Measurements from ENCODE around the gene RCOR2. TPM values are rescaled to one million over a fixed set of nuclear protein-coding genes. Genes with fewer than 3 reads are reported as not detected.

RCOR2 gene
- total and polyA plus RNA-seq, 2 of the 4 experiments (the other 2 are of a cell fraction), result 0.90 to 2.0 TPM

GRCh38 chr11:63874511-63874910, 42.5 kb downstream of the RCOR2 start:
- H3K9me3 ChIP-seq (ENCODE audit: control insufficient read depth, insufficient read depth, low read length), result no peaks in the 10 kb centered on the region
- DNase-seq (no peak), ATAC-seq (ENCODE audit: low read depth) (no peak)
- H4K20me1 ChIP-seq (ENCODE audit: insufficient read depth, low read length), result peaks cover 91% of the 10 kb centered on the region
- no TSS peak for BruUV-seq (replicated peaks)
- POLR2A ChIA-PET (ENCODE audit: unreplicated experiment), result no interaction called here
- H3K4me3 ChIP-seq (ENCODE audit: insufficient read depth, low read depth, low read length), result no peak overlapping the region
- intact Hi-C loops (cut with micrococcal nuclease), result no loop called here
- no peak overlapping the region for H2BK120ac ChIP-seq (ENCODE audit: low read depth, low read length)
- H3K4me2 ChIP-seq (ENCODE audit: low read depth, low read length), result no peak overlapping the region
- H3K36me3 ChIP-seq (ENCODE audit: control insufficient read depth, insufficient read depth, low read length), result peaks cover 4% of the 10 kb centered on the region; the same call in 1 of the 2 replicates
- no peak overlapping the region for H4K5ac ChIP-seq (ENCODE audit: low read depth, low read length)
- in situ Hi-C loops (cut with MboI; ENCODE audit: low sequenced_read_pairs), result no loop called here
- H2AK5ac ChIP-seq (ENCODE audit: low read depth, low read length), result no peak overlapping the region
- CTCF ChIA-PET, result no interaction called here
- peaks cover 34% of the 10 kb centered on the region for H3K9me1 ChIP-seq (ENCODE audit: insufficient read depth, low read length)
- no peak overlapping the region for H3K14ac ChIP-seq (replicated peaks; ENCODE audit: low read depth, low read length)
- no peak overlapping the region for H3K23ac ChIP-seq (ENCODE audit: low read depth, low read length)
- H3K18ac ChIP-seq (ENCODE audit: low read depth, low read length), result no peak overlapping the region
- H2AK9ac ChIP-seq (replicated peaks; ENCODE audit: low read depth, low read length, poor library complexity), result no peak overlapping the region
- peaks cover 19% of the 10 kb centered on the region for H3K4me1 ChIP-seq (ENCODE audit: control insufficient read depth, insufficient read depth, low read length)
- H3K79me1 ChIP-seq (ENCODE audit: low read depth in 1 of 2, low read length in 2 of 2), result peaks cover 45 to 90% of the 10 kb centered on the region in 2 experiments
- no peak overlapping the region for H2BK5ac ChIP-seq (ENCODE audit: low read depth, low read length, poor library complexity, severe bottlenecking)
- TF ChIP-seq CEBPB (IDR thresholded peaks at IDR 0.05; ENCODE audit: low read depth, low read length) (no peak), SMC3 (IDR thresholded peaks at IDR 0.05; ENCODE audit: low read depth, low read length) (no peak), MAFK (IDR thresholded peaks at IDR 0.05; ENCODE audit: low read depth, low read length) (no peak), RFX5 (IDR thresholded peaks at IDR 0.05; ENCODE audit: low read depth, low read length) (no peak), MAZ (IDR thresholded peaks at IDR 0.05; ENCODE audit: borderline replicate concordance, low read depth, low read length) (no peak), NFE2L2 (IDR thresholded peaks at IDR 0.05; ENCODE audit: low read depth, low read length) (no peak), POLR2A (IDR thresholded peaks at IDR 0.05; ENCODE audit: low read depth, low read length) (no peak), ELK1 (IDR thresholded peaks at IDR 0.05; ENCODE audit: borderline replicate concordance, low read depth, low read length) (no peak), FOS (IDR thresholded peaks at IDR 0.05; ENCODE audit: low read depth, low read length) (no peak), BHLHE40 (IDR thresholded peaks at IDR 0.05; ENCODE audit: low read depth, low read length) (no peak), MXI1 (IDR thresholded peaks at IDR 0.05; ENCODE audit: borderline replicate concordance, low read depth, low read length) (no peak), RAD21 (IDR thresholded peaks at IDR 0.05; ENCODE audit: low read length) (no peak)
- H3K27ac ChIP-seq (ENCODE audit: insufficient read depth, low read length), result no peak overlapping the region
- dilution Hi-C loops (cut with HindIII; ENCODE audit: low sequenced_read_pairs, unreplicated experiment), result no loop called here
- H3K56ac ChIP-seq (ENCODE audit: extremely low read depth, insufficient read depth, low read length), result no peak overlapping the region
- no peak overlapping the region for H3K9ac ChIP-seq (ENCODE audit: low read depth, low read length)
- H3K4ac ChIP-seq (ENCODE audit: low read depth, low read length), result no peak overlapping the region
- H2BK15ac ChIP-seq (ENCODE audit: low read depth, low read length), result no peak overlapping the region
- no peak overlapping the region for H4K91ac ChIP-seq (ENCODE audit: insufficient read depth, low read depth, low read length)
- H2BK20ac ChIP-seq (ENCODE audit: low read depth, low read length), result no peak overlapping the region
- no peak overlapping the region for H2AFZ ChIP-seq (replicated peaks; ENCODE audit: low read length, poor library complexity)
- no peaks in the 10 kb centered on the region for H3K27me3 ChIP-seq (ENCODE audit: control insufficient read depth, insufficient read depth, low read length)
- no peak overlapping the region for H4K8ac ChIP-seq (ENCODE audit: low read depth in 2 of 2, low read length in 2 of 2)
- 40% methylated on average over 2 of the region's 6 CpGs; no CpG with 5 or more reads in 1 of the 2 experiments for WGBS, 2 experiments (ENCODE audit: extremely low coverage in 2 of 2, insufficient read length in 1 of 2)
